Loucy (cell line): ENCODE measurements around the gene SF3B4.
A peak's percentile ranks its signal among the peaks of the same experiment; 100 is the strongest.

Experiments used
- H2AFZ ChIP-seq: fragments of 200-600 bp; sonication (generic); 2 replicates; pipeline ENCODE4 v1.6.0; 2016; ENCODE audit warnings: antibody characterized with exemption, mild to moderate bottlenecking, low read length, moderate library complexity
- H3F3A ChIP-seq: fragments of 200-600 bp; 2 replicates; pipeline ENCODE4 v1.6.0; 2016; ENCODE audit warnings: antibody characterized with exemption, low read depth, mild to moderate bottlenecking
- H3K27me3 ChIP-seq: fragments of 200-600 bp; sonication (generic); 2 replicates; pipeline ENCODE4 v1.6.1; 2014; ENCODE audit warnings: low read length, mild to moderate bottlenecking; ENCODE audit not compliant: insufficient read depth, poor library complexity, severe bottlenecking
- H3K36me3 ChIP-seq: fragments of 200-600 bp; sonication (generic); 2 replicates; pipeline ENCODE4 v1.6.1; 2016; ENCODE audit warnings: low read length; ENCODE audit not compliant: insufficient read depth
- H3K4me1 ChIP-seq: fragments of 200-600 bp; sonication (generic); 2 replicates; pipeline ENCODE4 v1.5.1; 2014; ENCODE audit warnings: low read length, mild to moderate bottlenecking; ENCODE audit not compliant: insufficient read depth, poor library complexity, severe bottlenecking
- H3K4me2 ChIP-seq: fragments of 200-600 bp; sonication (generic); 2 replicates; pipeline ENCODE4 v1.6.0; 2014; ENCODE audit warnings: antibody characterized with exemption, low read length, low read depth, mild to moderate bottlenecking; ENCODE audit not compliant: poor library complexity, severe bottlenecking
- H3K4me3 ChIP-seq: fragments of 200-600 bp; sonication (generic); 2 replicates; pipeline ENCODE4 v1.5.1; 2014; ENCODE audit warnings: low read length, mild to moderate bottlenecking, mixed read lengths; ENCODE audit not compliant: poor library complexity, severe bottlenecking
- H3K79me2 ChIP-seq: fragments of 200-600 bp; sonication (generic); 2 replicates; pipeline ENCODE4 v1.6.1; 2014; ENCODE audit warnings: low read length; ENCODE audit not compliant: insufficient read depth
- H3K9ac ChIP-seq: fragments of 200-600 bp; sonication (generic); 2 replicates; pipeline ENCODE4 v1.6.0; 2014; ENCODE audit warnings: mild to moderate bottlenecking, low read depth, low read length, moderate library complexity; ENCODE audit not compliant: poor library complexity, severe bottlenecking
- H3K9me2 ChIP-seq: fragments of 200-600 bp; sonication (generic); replicated peaks from 2 replicates; pipeline ENCODE4 v1.6.1; 2016; ENCODE audit warnings: low read depth, low read length, mixed read lengths
- H3K9me3 ChIP-seq: fragments of 200-600 bp; sonication (generic); 2 replicates; pipeline ENCODE4 v1.6.1; 2014; ENCODE audit warnings: mild to moderate bottlenecking, antibody characterized with exemption, low read length, low read depth; ENCODE audit not compliant: insufficient read depth
- H4K20me1 ChIP-seq: fragments of 200-600 bp; sonication (generic); 2 replicates; pipeline ENCODE4 v1.6.0; 2014; ENCODE audit warnings: antibody characterized with exemption, low read length, mild to moderate bottlenecking; ENCODE audit not compliant: insufficient read depth, poor library complexity, severe bottlenecking
- EZH2phosphoT487 ChIP-seq: fragments of 200-600 bp; IDR thresholded peaks from 2 replicates; pipeline ENCODE4 v1.6.1; 2018; ENCODE audit warnings: antibody characterized with exemption, mild to moderate bottlenecking, moderate library complexity, borderline replicate concordance
- TF ChIP-seq, protein P1 (sequence below): fragments of 200-600 bp; sonication (generic); conservative IDR thresholded peaks from 2 replicates; pipeline ENCODE4 v1.5.1; 2014; ENCODE audit warnings: mild to moderate bottlenecking, antibody characterized with exemption, low read length

The SF3B4 gene

DNA sequence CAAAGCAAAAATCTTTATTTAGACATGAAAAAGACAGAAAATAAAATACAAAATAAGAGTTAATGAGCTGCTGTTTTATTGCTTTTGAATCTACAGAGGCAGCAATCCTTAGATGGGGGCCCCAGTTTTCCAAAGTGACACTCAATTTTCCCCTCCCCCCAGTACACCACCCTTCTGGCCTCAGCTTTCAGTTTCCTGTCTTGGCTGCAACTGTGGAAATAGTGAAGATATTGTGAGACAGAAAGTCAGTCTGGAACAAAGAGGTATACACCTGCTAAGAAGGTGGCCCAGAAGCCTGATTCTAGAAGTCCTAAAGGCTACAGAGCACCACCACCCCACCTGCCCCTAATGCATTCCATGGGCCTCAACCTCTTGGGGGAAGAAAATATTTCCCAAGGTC is 10.2 kb upstream of the SF3B4 start:
- Histone ChIP-seq H3K36me3 (no peaks in the 10 kb centered on the region), H3K4me3 (peak overlapping the region; percentile 54), H4K20me1 (no peaks in the 10 kb centered on the region), H3K4me1 (peaks cover 25% of the 10 kb centered on the region), H3K27me3 (no peaks in the 10 kb centered on the region), H3K9me2 (no peaks in the 10 kb centered on the region), H3F3A (no peaks in the 10 kb centered on the region), H3K9ac (peak overlapping the region; percentile 67), H3K9me3 (no peaks in the 10 kb centered on the region), H2AFZ (peak overlapping the region; percentile 47), H3K79me2 (no peaks in the 10 kb centered on the region), H3K4me2 (peak overlapping the region; percentile 69)
- TF ChIP-seq, protein P1, sequence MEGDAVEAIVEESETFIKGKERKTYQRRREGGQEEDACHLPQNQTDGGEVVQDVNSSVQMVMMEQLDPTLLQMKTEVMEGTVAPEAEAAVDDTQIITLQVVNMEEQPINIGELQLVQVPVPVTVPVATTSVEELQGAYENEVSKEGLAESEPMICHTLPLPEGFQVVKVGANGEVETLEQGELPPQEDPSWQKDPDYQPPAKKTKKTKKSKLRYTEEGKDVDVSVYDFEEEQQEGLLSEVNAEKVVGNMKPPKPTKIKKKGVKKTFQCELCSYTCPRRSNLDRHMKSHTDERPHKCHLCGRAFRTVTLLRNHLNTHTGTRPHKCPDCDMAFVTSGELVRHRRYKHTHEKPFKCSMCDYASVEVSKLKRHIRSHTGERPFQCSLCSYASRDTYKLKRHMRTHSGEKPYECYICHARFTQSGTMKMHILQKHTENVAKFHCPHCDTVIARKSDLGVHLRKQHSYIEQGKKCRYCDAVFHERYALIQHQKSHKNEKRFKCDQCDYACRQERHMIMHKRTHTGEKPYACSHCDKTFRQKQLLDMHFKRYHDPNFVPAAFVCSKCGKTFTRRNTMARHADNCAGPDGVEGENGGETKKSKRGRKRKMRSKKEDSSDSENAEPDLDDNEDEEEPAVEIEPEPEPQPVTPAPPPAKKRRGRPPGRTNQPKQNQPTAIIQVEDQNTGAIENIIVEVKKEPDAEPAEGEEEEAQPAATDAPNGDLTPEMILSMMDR = no peak
- no peak for TF ChIP-seq EZH2phosphoT487

DNA sequence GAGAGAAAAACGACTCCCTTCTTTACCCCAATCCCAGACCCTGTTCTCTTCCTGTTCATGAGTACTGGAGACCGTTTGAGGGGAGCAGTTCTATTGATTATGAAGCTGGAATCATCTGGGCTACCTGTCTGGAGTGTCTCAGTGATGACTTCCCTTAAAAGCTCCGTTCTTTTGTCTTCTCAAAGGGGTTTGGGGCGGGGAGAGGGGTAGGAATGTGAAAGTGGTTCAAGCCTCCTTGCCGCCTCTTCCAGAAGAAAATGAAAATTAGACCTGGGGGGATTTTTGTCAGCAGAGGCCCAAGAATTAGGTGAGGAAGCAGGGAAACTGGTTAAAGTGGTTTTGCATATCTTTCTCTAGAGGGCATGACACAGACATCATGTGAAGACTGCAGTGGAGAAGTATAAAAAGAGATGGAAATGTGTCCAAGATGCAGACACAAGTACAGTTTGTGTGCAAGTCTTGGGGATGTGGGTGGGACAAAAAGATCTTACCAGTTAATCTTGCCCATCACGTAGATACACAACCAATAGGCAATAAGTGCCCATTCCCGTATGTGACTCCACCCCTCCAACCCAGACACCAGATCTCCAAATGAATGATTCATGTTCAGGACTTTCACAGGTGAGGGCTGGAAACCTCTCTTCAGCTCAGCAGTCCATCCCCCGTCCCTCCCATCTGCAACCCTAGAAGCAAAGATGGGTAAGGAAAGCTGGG is 9.5 kb upstream of the SF3B4 start:
- peak overlapping the region; percentile 47 for H2AFZ ChIP-seq
- H3K4me2 ChIP-seq = peak overlapping the region; percentile 69
- no peaks in the 10 kb centered on the region for H3K27me3 ChIP-seq
- H3K4me3 ChIP-seq = peak overlapping the region; percentile 54
- no peaks in the 10 kb centered on the region for H4K20me1 ChIP-seq
- H3K79me2 ChIP-seq = no peaks in the 10 kb centered on the region
- no peak for TF ChIP-seq EZH2phosphoT487
- TF ChIP-seq, protein P1 = no peak
- H3K36me3 ChIP-seq = no peaks in the 10 kb centered on the region
- H3K9me3 ChIP-seq = no peaks in the 10 kb centered on the region
- H3K4me1 ChIP-seq = peaks cover 25% of the 10 kb centered on the region
- H3F3A ChIP-seq = no peaks in the 10 kb centered on the region
- no peaks in the 10 kb centered on the region for H3K9me2 ChIP-seq
- H3K9ac ChIP-seq = peak overlapping the region; percentile 67

DNA sequence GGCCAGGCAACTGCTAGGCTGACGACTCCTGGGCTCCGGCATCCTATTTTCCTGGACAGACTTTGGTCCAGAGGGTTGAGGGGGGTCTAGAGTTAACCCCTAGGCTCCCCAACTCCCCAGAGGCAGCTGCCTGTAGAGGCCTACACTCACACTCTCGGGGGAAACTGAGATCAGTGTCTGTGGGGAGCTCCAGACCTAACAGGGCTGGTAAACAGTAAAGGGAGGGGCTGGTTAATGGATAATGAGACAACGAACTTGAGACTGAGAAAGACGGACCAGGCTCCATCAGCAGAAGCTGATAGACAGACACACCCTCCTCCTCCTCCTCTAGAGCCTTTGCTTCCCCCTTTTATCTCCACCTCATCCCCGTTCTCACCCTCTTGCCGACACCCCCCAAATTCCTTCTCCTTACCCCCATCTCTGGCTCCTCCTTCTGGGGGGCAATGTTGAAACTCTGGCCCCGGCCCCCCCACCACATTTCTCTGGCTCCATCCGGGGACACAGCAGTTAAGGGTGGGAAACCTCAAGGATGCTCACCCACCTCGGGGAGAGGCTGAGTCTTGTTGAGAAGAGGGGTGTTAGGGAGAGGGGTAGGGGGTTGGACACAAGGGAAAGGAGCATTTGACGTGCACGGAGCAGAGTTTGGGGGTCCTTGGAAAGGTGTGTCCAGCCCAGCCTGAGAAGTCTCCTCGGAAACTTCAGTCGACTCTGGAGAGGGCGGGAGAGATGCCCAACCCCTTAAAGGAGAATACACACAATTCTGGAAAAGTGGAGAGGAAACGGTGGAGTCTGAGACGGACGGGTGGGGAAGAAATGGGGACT is 8.8 kb upstream of the SF3B4 start, which contains the start of gene MTMR11:
TSS of gene MTMR11 (minus strand) at position 710 of the 822 bp plus-strand sequence. CDS start at position 478, 232 bp downstream.
- H3K27me3 ChIP-seq = no peaks in the 10 kb centered on the region
- H3K9me2 ChIP-seq = no peaks in the 10 kb centered on the region
- H3K79me2 ChIP-seq = no peaks in the 10 kb centered on the region
- peaks cover 25% of the 10 kb centered on the region for H3K4me1 ChIP-seq
- peak within 1 kb of the TSS; percentile 54 for H3K4me3 ChIP-seq
- peak within 1 kb of the TSS; percentile 69 for H3K4me2 ChIP-seq
- no peaks in the 10 kb centered on the region for H4K20me1 ChIP-seq
- H2AFZ ChIP-seq = peak within 1 kb of the TSS; percentile 47
- H3K9ac ChIP-seq = peak within 1 kb of the TSS; percentile 67
- TF ChIP-seq, protein P1 = no peak
- TF ChIP-seq EZH2phosphoT487 = no peak
- no peaks in the 10 kb centered on the region for H3F3A ChIP-seq
- no peaks in the 10 kb centered on the region for H3K36me3 ChIP-seq
- no peaks in the 10 kb centered on the region for H3K9me3 ChIP-seq
